Measurements from ENCODE around the gene PACRG. TPM values are rescaled to one million over a fixed set of nuclear protein-coding genes. Genes with fewer than 3 reads are reported as not detected.

Gene PACRG
- total and polyA plus RNA-seq, 2 of the 8 experiments (the other 6 are each of a cell fraction or from before 2014, with no cell fraction given) = 0.44 to 0.54 TPM

DNA sequence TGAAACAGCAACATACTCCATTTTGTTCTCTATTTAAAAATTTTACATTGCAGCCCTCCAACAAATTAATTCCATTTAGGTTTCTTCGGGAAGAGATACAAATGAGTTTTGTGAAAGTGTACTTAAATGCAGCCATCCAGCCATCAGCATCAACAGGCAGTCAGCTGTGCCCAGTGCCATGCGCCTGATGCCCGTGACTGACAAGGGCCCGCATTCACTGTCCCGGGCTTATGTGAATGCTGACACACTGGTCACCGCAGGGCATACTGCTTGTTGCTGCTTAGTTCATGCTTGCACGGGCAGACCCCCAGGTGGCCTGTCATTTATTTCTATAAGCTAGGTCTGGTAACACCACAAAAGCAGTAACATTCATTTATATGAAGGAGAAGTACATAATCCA, 461.8 kb downstream of the PACRG start:
- Histone ChIP-seq H3K23me2 (ENCODE audit: low read depth, low read length) (no peaks in the 10 kb centered on the region), H3K4ac (replicated peaks; ENCODE audit: insufficient read length, low read depth, low read length) (no peak overlapping the region), H3K9ac (replicated peaks in 1 of 4; ENCODE audit: extremely low read depth in 1 of 4, low read depth in 3 of 4, low read length in 3 of 4) (no peak overlapping the region), H2BK15ac (ENCODE audit: low read length) (no peak overlapping the region), H3K79me1 (ENCODE audit: low read depth, low read length) (no peaks in the 10 kb centered on the region), H2AK5ac (ENCODE audit: low read depth, low read length) (no peak overlapping the region), H3K18ac (ENCODE audit: extremely low read depth, low read length) (no peak overlapping the region), H4K20me1 (replicated peaks in 1 of 2; ENCODE audit: control insufficient read depth in 1 of 2, insufficient read depth in 2 of 2, low read length in 2 of 2) (no peaks in the 10 kb centered on the region), H3K4me2 (ENCODE audit: insufficient read depth in 1 of 2, low read depth in 2 of 2, low read length in 2 of 2) (no peak overlapping the region), H3K4me1 (replicated peaks in 1 of 4; ENCODE audit: control insufficient read depth in 3 of 4, insufficient read depth in 4 of 4, low read length in 3 of 4) (peaks cover 0 to 8% (median 0%) of the 10 kb centered on the region in 4 experiments; a peak in 4 of 7 replicates), H3K79me2 (ENCODE audit: control insufficient read depth in 1 of 2, insufficient read depth in 2 of 2, low read length in 2 of 2) (no peaks in the 10 kb centered on the region), H4K91ac (replicated peaks; ENCODE audit: insufficient read length, low read length) (no peak overlapping the region), H2BK12ac (ENCODE audit: low read depth, low read length) (no peak overlapping the region), H4K8ac (ENCODE audit: extremely low read depth, insufficient read depth, low read length) (no peak overlapping the region), H2BK5ac (ENCODE audit: low read depth, low read length) (no peak overlapping the region), H3K27me3 (replicated peaks in 1 of 4; ENCODE audit: control insufficient read depth in 3 of 4, extremely low read depth in 1 of 4, insufficient read depth in 3 of 4, low read length in 3 of 4) (no peaks in the 10 kb centered on the region), H3K36me3 (ENCODE audit: control insufficient read depth in 2 of 4, insufficient read depth in 4 of 4, low read length in 3 of 4) (no peaks in the 10 kb centered on the region), H2AFZ (ENCODE audit: low read length) (no peak overlapping the region), H3K23ac (ENCODE audit: insufficient read length) (no peak overlapping the region), H3K56ac (replicated peaks; ENCODE audit: insufficient read length, low read depth, low read length) (no peak overlapping the region), H3K4me3 (ENCODE audit: extremely low read depth in 1 of 4, insufficient read depth in 2 of 4, low read depth in 3 of 4, low read length in 4 of 4) (no peak overlapping the region), H3K14ac (ENCODE audit: insufficient read length) (no peak overlapping the region), H2BK120ac (replicated peaks; ENCODE audit: low read depth, low read length) (no peak overlapping the region), H2BK20ac (ENCODE audit: low read length) (no peak overlapping the region), H3K9me3 (ENCODE audit: insufficient read depth in 2 of 2, low read depth in 1 of 2, low read length in 1 of 2) (no peaks in the 10 kb centered on the region), H4K5ac (ENCODE audit: insufficient read length, low read depth, low read length) (no peak overlapping the region), H3K27ac (ENCODE audit: low read depth, low read length) (no peak overlapping the region)
- FAIRE-seq (no peak), DNase-seq (ENCODE audit: low read depth in 1 of 2, low spot score in 2 of 2) (no peak)
- ChIA-PET CTCF (ENCODE audit: partially characterized antibody) (no interaction called here), POLR2A (ENCODE audit: partially characterized antibody) (no interaction called here)
- WGBS, 2 experiments (ENCODE audit: extremely low coverage in 1 of 2, insufficient coverage in 1 of 2, insufficient read length in 1 of 2, insufficient replicate concordance in 2 of 2, low coverage in 1 of 2, low lambda C conversion rate in 2 of 2, missing lambda C conversion rate in 1 of 2) = 96% methylated on average over 7 of the region's 7 CpGs; no CpG with 5 or more reads in 1 of the 2 experiments
- TF ChIP-seq NRF1 (IDR thresholded peaks at IDR 0.05; ENCODE audit: low read depth, low read length) (no peak), TAF1 (IDR thresholded peaks at IDR 0.05; ENCODE audit: low read depth, low read length) (no peak), KDM1A (IDR thresholded peaks at IDR 0.05; ENCODE audit: borderline replicate concordance, low read length) (no peak), TCF12 (IDR thresholded peaks at IDR 0.05; ENCODE audit: low read depth, low read length) (no peak), FOSL1 (IDR thresholded peaks at IDR 0.05; ENCODE audit: insufficient read depth, low read depth, low read length) (no peak), BCL11A (IDR thresholded peaks at IDR 0.05; ENCODE audit: low read depth in 2 of 2, low read length in 2 of 2) (no peak), HDAC6 (IDR thresholded peaks at IDR 0.05; ENCODE audit: low read depth, low read length) (no peak), TAF7 (optimal IDR thresholded peaks at IDR 0.05; ENCODE audit: borderline replicate concordance, low read depth, low read length) (no peak), CEBPB (IDR thresholded peaks at IDR 0.05; ENCODE audit: low read depth, low read length) (no peak)
